Sigmoid colon (tissue), 4 donors: Measurements from ENCODE around the gene CDKN2B.

Experiments used
- EP300 ChIP-seq, 4 donors: sonication (generic); formaldehyde crosslinking; IDR thresholded peaks; one replicate each; pipeline ENCODE4 v1.6.1; 2017; ENCODE audit warnings: antibody characterized with exemption in 4 of 4
- POLR2A ChIP-seq, 2 donors: fragments of 450-650 bp; IDR thresholded peaks; one replicate each; pipeline ENCODE4 v1.6.1; 2016; ENCODE audit warnings: antibody characterized with exemption in 2 of 2, mild to moderate bottlenecking in 2 of 2, moderate library complexity in 2 of 2
- POLR2AphosphoS5 ChIP-seq, 4 donors: sonication (generic); formaldehyde crosslinking; IDR thresholded peaks; one replicate each; pipeline ENCODE4 v1.6.1; 2017; ENCODE audit warnings: antibody characterized with exemption in 4 of 4
- TF ChIP-seq, protein P1 (sequence below), 4 experiments: fragments of 450-650 bp in 3 of 4; fragments of 200-600 bp in 1 of 4; IDR thresholded peaks; one replicate each; pipeline ENCODE4 v1.5.1; 2016 to 2019; ENCODE audit warnings: antibody characterized with exemption in 4 of 4, mild to moderate bottlenecking in 3 of 4, moderate library complexity in 2 of 4

DNA sequence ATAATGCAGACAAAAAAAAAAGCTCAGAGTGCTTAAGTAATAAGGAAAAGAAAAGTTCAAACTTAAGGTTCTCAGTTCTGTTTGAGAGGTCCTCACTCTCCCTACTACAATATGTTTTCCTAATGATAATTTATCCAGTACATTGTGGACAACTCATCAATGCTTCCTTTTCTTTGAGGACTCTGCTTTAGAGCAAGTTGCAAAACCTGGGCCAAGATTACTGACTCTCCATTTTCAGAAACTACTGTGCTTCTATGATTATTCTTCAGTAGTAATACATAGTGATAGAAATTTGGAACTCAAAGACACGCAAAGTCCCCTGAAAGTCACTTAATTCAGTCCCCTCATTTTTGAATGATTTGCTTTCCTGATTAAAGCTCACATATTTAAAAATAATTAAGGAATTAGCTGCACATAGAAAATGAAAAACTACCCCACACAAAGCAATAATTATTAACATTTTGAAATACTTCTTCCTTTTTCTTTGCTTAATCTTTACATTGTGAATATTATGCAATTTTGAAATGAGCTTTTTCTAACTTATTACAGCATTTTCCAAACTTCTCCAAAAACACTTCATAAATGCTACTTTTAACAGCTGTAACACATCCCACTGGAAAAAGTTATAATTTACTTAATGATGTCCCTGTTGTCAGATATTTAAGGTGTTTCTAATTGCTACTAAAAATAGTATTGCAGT lies 26.1 kb downstream of the CDKN2B start:
- no peak for TF ChIP-seq POLR2A (IDR thresholded peaks at IDR 0.05)
- TF ChIP-seq, protein P1, sequence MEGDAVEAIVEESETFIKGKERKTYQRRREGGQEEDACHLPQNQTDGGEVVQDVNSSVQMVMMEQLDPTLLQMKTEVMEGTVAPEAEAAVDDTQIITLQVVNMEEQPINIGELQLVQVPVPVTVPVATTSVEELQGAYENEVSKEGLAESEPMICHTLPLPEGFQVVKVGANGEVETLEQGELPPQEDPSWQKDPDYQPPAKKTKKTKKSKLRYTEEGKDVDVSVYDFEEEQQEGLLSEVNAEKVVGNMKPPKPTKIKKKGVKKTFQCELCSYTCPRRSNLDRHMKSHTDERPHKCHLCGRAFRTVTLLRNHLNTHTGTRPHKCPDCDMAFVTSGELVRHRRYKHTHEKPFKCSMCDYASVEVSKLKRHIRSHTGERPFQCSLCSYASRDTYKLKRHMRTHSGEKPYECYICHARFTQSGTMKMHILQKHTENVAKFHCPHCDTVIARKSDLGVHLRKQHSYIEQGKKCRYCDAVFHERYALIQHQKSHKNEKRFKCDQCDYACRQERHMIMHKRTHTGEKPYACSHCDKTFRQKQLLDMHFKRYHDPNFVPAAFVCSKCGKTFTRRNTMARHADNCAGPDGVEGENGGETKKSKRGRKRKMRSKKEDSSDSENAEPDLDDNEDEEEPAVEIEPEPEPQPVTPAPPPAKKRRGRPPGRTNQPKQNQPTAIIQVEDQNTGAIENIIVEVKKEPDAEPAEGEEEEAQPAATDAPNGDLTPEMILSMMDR (IDR thresholded peaks at IDR 0.05), result no peak
- no peak for TF ChIP-seq POLR2AphosphoS5 (IDR thresholded peaks at IDR 0.05)
- no peak for TF ChIP-seq EP300 (IDR thresholded peaks at IDR 0.05)
